ENCODE results near the gene SH2D5. TPM values are rescaled to one million over a fixed set of nuclear protein-coding genes. Genes with fewer than 3 reads are reported as not detected.

The SH2D5 gene
- total RNA-seq, 1 experiment from 2014 or later = 8.7 TPM

DNA sequence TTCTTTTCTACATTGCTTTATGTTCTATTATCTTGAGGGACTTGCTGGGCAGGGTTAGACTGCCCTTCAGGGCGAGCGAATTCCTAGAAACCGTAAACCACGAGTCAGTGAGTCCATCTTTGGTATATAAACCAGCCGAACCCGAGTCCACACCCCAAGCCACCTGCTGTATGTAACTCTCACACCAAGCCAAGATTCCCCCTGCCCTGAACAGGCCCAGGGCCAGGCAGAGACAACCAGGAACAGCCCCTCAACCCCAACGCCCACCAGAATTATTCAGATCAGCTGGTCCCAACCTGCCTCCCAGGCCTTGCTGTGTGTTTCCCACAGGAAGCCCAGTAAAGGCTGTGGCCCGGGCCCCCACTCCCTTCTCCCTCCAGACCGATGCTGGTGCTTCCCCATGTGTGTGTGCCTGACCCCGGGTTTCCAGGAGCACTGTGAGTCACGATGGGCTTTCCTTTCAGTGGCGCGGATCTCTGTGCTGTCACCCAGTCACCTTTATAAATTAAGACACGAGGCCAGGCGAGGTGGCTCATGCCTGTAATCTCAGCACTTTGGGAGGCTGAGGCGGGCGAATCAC is 31.8 kb downstream of the SH2D5 start:
- H3K4ac ChIP-seq (ENCODE audit: low read depth, low read length) = no peak overlapping the region
- H3K36me3 Mint-ChIP-seq (ENCODE audit: insufficient read depth in 1 of 3, low read depth in 3 of 3) = peaks cover 0 to 12% (median 5%) of the 10 kb centered on the region in 3 experiments; a peak in 4 of 7 replicates
- H4K8ac ChIP-seq (replicated peaks; ENCODE audit: insufficient read length, low read depth, low read length) = no peak overlapping the region
- peaks cover 6 to 16% of the 10 kb centered on the region in 2 experiments; a peak in 3 of 4 replicates for H3K4me1 Mint-ChIP-seq
- H3K27me3 Mint-ChIP-seq (ENCODE audit: low read depth) = peaks cover 12% of the 10 kb centered on the region
- H2BK120ac ChIP-seq (ENCODE audit: low read depth, low read length, poor library complexity, severe bottlenecking) = no peak overlapping the region
- peaks cover 10% of the 10 kb centered on the region for H3K23me2 ChIP-seq (ENCODE audit: insufficient read length, low read depth, low read length, poor library complexity, severe bottlenecking)
- no peak overlapping the region for H2BK15ac ChIP-seq (ENCODE audit: low read depth, low read length)
- no peaks in the 10 kb centered on the region for H4K20me1 ChIP-seq (ENCODE audit: control insufficient read depth, insufficient read depth, insufficient read length)
- H3K9ac ChIP-seq (ENCODE audit: extremely low read depth, insufficient read length, low read length) = no peak overlapping the region
- no peak overlapping the region for H2AK5ac ChIP-seq (ENCODE audit: insufficient read length, low read length)
- no peaks in the 10 kb centered on the region for H3K79me1 ChIP-seq (ENCODE audit: insufficient read depth, low read depth, low read length, poor library complexity, severe bottlenecking)
- no peak overlapping the region for H4K91ac ChIP-seq (ENCODE audit: insufficient read length, low read depth, low read length)
- no peaks in the 10 kb centered on the region for H3K9me3 ChIP-seq (ENCODE audit: control insufficient read depth, low read depth, low read length)
- H3K4me3 Mint-ChIP-seq = no peak overlapping the region; a peak in 1 of 5 replicates
- H3K79me2 ChIP-seq (ENCODE audit: insufficient read depth, low read length) = no peaks in the 10 kb centered on the region
- H3K56ac ChIP-seq (ENCODE audit: insufficient read length, low read depth, low read length) = no peak overlapping the region
- TF ChIP-seq CTCF (conservative IDR thresholded peaks at IDR 0.05) = no peak
- no peaks in the 10 kb centered on the region for H3K9me3 Mint-ChIP-seq
- H3K4me2 ChIP-seq (ENCODE audit: insufficient read depth, insufficient read length, low read length) = no peak overlapping the region
- no peak overlapping the region for H3T11ph ChIP-seq (ENCODE audit: low read length)
- H3K4me1 ChIP-seq (ENCODE audit: insufficient read depth, low read length) = no peaks in the 10 kb centered on the region
- no peak overlapping the region for H3K27ac ChIP-seq (ENCODE audit: insufficient read length, low read depth, low read length)
- DNase-seq = no peak
- no peak overlapping the region for H3K18ac ChIP-seq (ENCODE audit: insufficient read length, low read depth, low read length)
- H3K27me3 ChIP-seq (ENCODE audit: insufficient read depth, low read length) = no peaks in the 10 kb centered on the region
- H3K23ac ChIP-seq (ENCODE audit: insufficient read length, low read depth, low read length) = no peak overlapping the region
- H3K14ac ChIP-seq (ENCODE audit: insufficient read depth, low read length) = no peak overlapping the region
- H4K5ac ChIP-seq (ENCODE audit: insufficient read length, low read depth, low read length) = no peak overlapping the region
- H2BK12ac ChIP-seq (ENCODE audit: insufficient read length, low read depth, low read length) = no peak overlapping the region
- WGBS (ENCODE audit: extremely low coverage, insufficient read length, low lambda C conversion rate) = no CpG with 5 or more reads among the region's 17 CpGs
- no peak overlapping the region; a peak in 1 of 7 replicates for H3K27ac Mint-ChIP-seq
- H2BK20ac ChIP-seq (ENCODE audit: low read depth, low read length, poor library complexity, severe bottlenecking) = no peak overlapping the region
- H2BK5ac ChIP-seq (ENCODE audit: insufficient read length, low read length) = no peak overlapping the region
- H2AFZ ChIP-seq (ENCODE audit: low read length) = no peak overlapping the region

Data from H9 (cell line).